Sigmoid colon (tissue), 4 donors: ENCODE results near the gene SHFL.

Experiments
- EP300 ChIP-seq, 4 donors: sonication (generic); formaldehyde crosslinking; IDR thresholded peaks; one replicate each; pipeline ENCODE4 v1.6.1; 2017; ENCODE audit warnings: antibody characterized with exemption in 4 of 4
- POLR2A ChIP-seq, 2 donors: fragments of 450-650 bp; IDR thresholded peaks; one replicate each; pipeline ENCODE4 v1.6.1; 2016; ENCODE audit warnings: antibody characterized with exemption in 2 of 2, mild to moderate bottlenecking in 2 of 2, moderate library complexity in 2 of 2
- POLR2AphosphoS5 ChIP-seq, 4 donors: sonication (generic); formaldehyde crosslinking; IDR thresholded peaks; one replicate each; pipeline ENCODE4 v1.6.1; 2017; ENCODE audit warnings: antibody characterized with exemption in 4 of 4
- TF ChIP-seq, protein P1 (sequence below), 4 experiments: fragments of 450-650 bp in 3 of 4; fragments of 200-600 bp in 1 of 4; IDR thresholded peaks; one replicate each; pipeline ENCODE4 v1.5.1; 2016 to 2019; ENCODE audit warnings: antibody characterized with exemption in 4 of 4, mild to moderate bottlenecking in 3 of 4, moderate library complexity in 2 of 4

DNA sequence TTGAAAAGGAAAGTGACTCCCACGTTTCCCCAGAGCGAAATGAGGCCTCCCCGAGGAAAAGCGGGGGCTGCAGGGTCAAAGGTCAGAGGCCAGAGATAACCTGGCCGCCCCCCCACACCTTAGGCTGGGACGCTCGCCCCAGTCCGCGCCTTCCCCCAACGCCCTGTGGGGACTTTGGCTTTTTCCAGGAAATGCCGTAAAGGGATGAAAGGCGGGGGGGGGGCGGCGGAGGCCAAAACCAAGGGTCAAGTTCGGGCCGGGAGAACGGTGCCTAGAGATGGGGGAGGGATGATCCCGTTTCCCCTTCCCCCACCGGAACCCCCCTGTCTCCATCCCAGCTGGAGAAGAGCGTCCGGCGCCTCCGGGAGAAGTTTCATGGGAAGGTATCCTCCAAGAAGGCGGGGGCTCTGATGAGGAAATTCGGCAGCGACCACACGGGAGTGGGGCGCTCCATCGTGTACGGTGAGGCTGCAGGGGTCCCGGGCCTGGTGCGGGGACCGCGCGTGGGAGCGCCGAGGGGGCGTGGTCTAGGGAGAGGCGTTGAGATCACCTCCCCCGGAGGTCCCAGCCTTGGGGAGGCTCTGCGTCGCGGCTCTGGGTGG, 575 bp downstream of the SHFL start:
- TF ChIP-seq, protein P1, sequence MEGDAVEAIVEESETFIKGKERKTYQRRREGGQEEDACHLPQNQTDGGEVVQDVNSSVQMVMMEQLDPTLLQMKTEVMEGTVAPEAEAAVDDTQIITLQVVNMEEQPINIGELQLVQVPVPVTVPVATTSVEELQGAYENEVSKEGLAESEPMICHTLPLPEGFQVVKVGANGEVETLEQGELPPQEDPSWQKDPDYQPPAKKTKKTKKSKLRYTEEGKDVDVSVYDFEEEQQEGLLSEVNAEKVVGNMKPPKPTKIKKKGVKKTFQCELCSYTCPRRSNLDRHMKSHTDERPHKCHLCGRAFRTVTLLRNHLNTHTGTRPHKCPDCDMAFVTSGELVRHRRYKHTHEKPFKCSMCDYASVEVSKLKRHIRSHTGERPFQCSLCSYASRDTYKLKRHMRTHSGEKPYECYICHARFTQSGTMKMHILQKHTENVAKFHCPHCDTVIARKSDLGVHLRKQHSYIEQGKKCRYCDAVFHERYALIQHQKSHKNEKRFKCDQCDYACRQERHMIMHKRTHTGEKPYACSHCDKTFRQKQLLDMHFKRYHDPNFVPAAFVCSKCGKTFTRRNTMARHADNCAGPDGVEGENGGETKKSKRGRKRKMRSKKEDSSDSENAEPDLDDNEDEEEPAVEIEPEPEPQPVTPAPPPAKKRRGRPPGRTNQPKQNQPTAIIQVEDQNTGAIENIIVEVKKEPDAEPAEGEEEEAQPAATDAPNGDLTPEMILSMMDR (IDR thresholded peaks at IDR 0.05), result no peak
- TF ChIP-seq POLR2A (IDR thresholded peaks at IDR 0.05), result no peak
- no peak for TF ChIP-seq POLR2AphosphoS5 (IDR thresholded peaks at IDR 0.05)
- TF ChIP-seq EP300 (IDR thresholded peaks at IDR 0.05), result no peak
